ENCODE results near the gene DONSON. TPM values are rescaled to one million over a fixed set of nuclear protein-coding genes. Genes with fewer than 3 reads are reported as not detected.

The DONSON gene
- total RNA-seq, 4 donors from 2014 or later: 3.5 to 11.2 (median 5.2) TPM

DNA sequence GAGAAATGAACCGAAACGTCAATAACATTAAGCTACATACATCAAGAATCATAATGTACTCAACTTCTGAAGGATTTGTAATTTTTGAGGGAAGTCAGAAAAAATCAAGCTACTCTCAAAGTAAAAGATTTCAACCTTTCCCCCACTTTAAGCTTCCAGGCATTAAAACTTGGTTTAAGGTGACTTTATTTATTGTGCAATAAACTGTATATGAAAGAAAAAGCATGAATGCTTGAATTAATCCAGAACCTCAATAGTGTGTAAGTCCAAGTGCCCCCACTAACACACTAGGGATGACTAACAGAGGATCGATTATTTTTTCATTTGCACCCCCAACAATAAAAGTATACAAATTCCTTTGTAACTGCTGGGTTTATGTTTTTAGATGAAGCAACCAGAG, 57.5 kb downstream of the DONSON start:
- no peaks in the 10 kb centered on the region for H3K9me3 ChIP-seq
- 84% methylated on average over 3 of the region's 3 CpGs for WGBS
- H3K4me3 ChIP-seq: no peak overlapping the region
- no peaks in the 10 kb centered on the region for H3K4me1 ChIP-seq
- intact Hi-C loops (cut with DNase I): no loop called here
- peaks cover 59 to 100% (median 85%) of the 10 kb centered on the region in 4 donors for H3K36me3 ChIP-seq
- no peak for TF ChIP-seq POLR2AphosphoS5 (IDR thresholded peaks at IDR 0.05)
- TF ChIP-seq EP300 (IDR thresholded peaks at IDR 0.05): no peak
- TF ChIP-seq POLR2A (IDR thresholded peaks at IDR 0.05; ENCODE audit: low read depth): no peak
- TF ChIP-seq, protein P1, sequence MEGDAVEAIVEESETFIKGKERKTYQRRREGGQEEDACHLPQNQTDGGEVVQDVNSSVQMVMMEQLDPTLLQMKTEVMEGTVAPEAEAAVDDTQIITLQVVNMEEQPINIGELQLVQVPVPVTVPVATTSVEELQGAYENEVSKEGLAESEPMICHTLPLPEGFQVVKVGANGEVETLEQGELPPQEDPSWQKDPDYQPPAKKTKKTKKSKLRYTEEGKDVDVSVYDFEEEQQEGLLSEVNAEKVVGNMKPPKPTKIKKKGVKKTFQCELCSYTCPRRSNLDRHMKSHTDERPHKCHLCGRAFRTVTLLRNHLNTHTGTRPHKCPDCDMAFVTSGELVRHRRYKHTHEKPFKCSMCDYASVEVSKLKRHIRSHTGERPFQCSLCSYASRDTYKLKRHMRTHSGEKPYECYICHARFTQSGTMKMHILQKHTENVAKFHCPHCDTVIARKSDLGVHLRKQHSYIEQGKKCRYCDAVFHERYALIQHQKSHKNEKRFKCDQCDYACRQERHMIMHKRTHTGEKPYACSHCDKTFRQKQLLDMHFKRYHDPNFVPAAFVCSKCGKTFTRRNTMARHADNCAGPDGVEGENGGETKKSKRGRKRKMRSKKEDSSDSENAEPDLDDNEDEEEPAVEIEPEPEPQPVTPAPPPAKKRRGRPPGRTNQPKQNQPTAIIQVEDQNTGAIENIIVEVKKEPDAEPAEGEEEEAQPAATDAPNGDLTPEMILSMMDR (IDR thresholded peaks at IDR 0.05): no peak
- no peak overlapping the region for H3K27ac ChIP-seq (replicated peaks in 1 of 4)
- H3K27me3 ChIP-seq: no peaks in the 10 kb centered on the region
- no peak for DNase-seq (ENCODE audit: extremely low spot score)

Other genes with a start within 250 kb of the DONSON start
- 10 to 100 TPM; 28.7 to 56.3 (median 39.3) TPM for gene IFNGR2, start 185.3 kb downstream of the DONSON start, total RNA-seq
- gene TMEM50B, start 108.7 kb downstream of the DONSON start, total RNA-seq: 10 to 100 TPM; 40.2 to 95.1 (median 67.2) TPM
- 1 to 10 TPM in 3 of 4 donors, under 1 TPM in 1; 0.83 to 2.1 (median 1.7) TPM for gene DNAJC28, start 97.0 kb downstream of the DONSON start, total RNA-seq
- 10 to 100 TPM; 35.8 to 61.8 (median 49.0) TPM for gene GART, start 46.6 kb downstream of the DONSON start, total RNA-seq
- gene SON, start 45.6 kb downstream of the DONSON start, total RNA-seq: 100 to 1,000 TPM; 219 to 258 (median 244) TPM
- 10 to 100 TPM; 26.8 to 40.3 (median 32.4) TPM for gene CRYZL1, start 53.1 kb upstream of the DONSON start, total RNA-seq
- 10 to 100 TPM; 31.1 to 42.5 (median 35.9) TPM for gene ITSN1, start 53.8 kb upstream of the DONSON start, total RNA-seq

Measured in esophagus muscularis mucosa (tissue), 4 donors.